Posterior cingulate gyrus (tissue), 11 donors: Measurements from ENCODE around the gene MIPEP.

ENCODE experiments used
- DNase-seq, 10 donors: peaks; one replicate each; pipeline versions ENCODE4 v3.0.0 to v3.0.0-alpha.2; 2020 to 2021; ENCODE audit warnings: mixed read lengths in 3 of 10
- intact Hi-C: fragments of 100-400 bp; cut with DNase I; formaldehyde crosslinking; loops from one replicate; pipeline ENCODE4 v1.15.1; 2023

The MIPEP gene

GRCh38 chr13:23817136-23817535, 72.1 kb downstream of the MIPEP start:
- DNase-seq: no peak
- intact Hi-C loops: no loop called here

GRCh38 chr13:23813635-23814034, 75.6 kb downstream of the MIPEP start:
- DNase-seq: no peak
- intact Hi-C loops: no loop called here

- intact Hi-C loops: no loop called here
These were observed 77.7 kb downstream of the MIPEP start for GRCh38 chr13:23811366-23812062.

GRCh38 chr13:23810685-23811240, 78.4 kb downstream of the MIPEP start:
- DNase-seq: no peak

More at GRCh38 chr13:23811366-23812062, 77.7 kb downstream of the MIPEP start:
- DNase-seq: no peak

GRCh38 chr13:23808803-23809202, 80.4 kb downstream of the MIPEP start:
- no peak for DNase-seq

More at GRCh38 chr13:23810685-23811240, 78.4 kb downstream of the MIPEP start:
- intact Hi-C loops: no loop called here

GRCh38 chr13:23806874-23807526, 82.2 kb downstream of the MIPEP start:
- no peak for DNase-seq

More at GRCh38 chr13:23808803-23809202, 80.4 kb downstream of the MIPEP start:
- intact Hi-C loops: no loop called here

GRCh38 chr13:23805821-23806220, 83.4 kb downstream of the MIPEP start:
- DNase-seq: no peak
- intact Hi-C loops: no loop called here

More at GRCh38 chr13:23806874-23807526, 82.2 kb downstream of the MIPEP start:
- intact Hi-C loops: no loop called here

GRCh38 chr13:23805122-23805521, 84.1 kb downstream of the MIPEP start:
- no peak for DNase-seq
- intact Hi-C loops: no loop called here

- intact Hi-C loops: no loop called here
- DNase-seq: no peak
These were observed 85.0 kb downstream of the MIPEP start for GRCh38 chr13:23804166-23804565.

GRCh38 chr13:23801141-23801540, 88.1 kb downstream of the MIPEP start:
- no peak for DNase-seq
- intact Hi-C loops: no loop called here

- DNase-seq: no peak
These were observed 89.3 kb downstream of the MIPEP start for GRCh38 chr13:23799945-23800344.

GRCh38 chr13:23797276-23797903, 91.8 kb downstream of the MIPEP start:
- no peak for DNase-seq
- intact Hi-C loops: no loop called here

More at GRCh38 chr13:23799945-23800344, 89.3 kb downstream of the MIPEP start:
- intact Hi-C loops: no loop called here

GRCh38 chr13:23796551-23796950, 92.6 kb downstream of the MIPEP start:
- no peak for DNase-seq
- intact Hi-C loops: no loop called here

GRCh38 chr13:23794267-23795161, 94.7 kb downstream of the MIPEP start:
- intact Hi-C loops: no loop called here

GRCh38 chr13:23793711-23794110, 95.5 kb downstream of the MIPEP start:
- no peak for DNase-seq
- intact Hi-C loops: no loop called here

More at GRCh38 chr13:23794267-23795161, 94.7 kb downstream of the MIPEP start:
- no peak for DNase-seq

GRCh38 chr13:23792680-23793079, 96.5 kb downstream of the MIPEP start:
- intact Hi-C loops: no loop called here

GRCh38 chr13:23790577-23791170, 98.5 kb downstream of the MIPEP start:
- no peak for DNase-seq

More at GRCh38 chr13:23792680-23793079, 96.5 kb downstream of the MIPEP start:
- no peak for DNase-seq

GRCh38 chr13:23789576-23790346, 99.4 kb downstream of the MIPEP start:
- peak in 1 of 10 donors; percentile 55 for DNase-seq
- intact Hi-C loops: no loop called here

More at GRCh38 chr13:23790577-23791170, 98.5 kb downstream of the MIPEP start:
- intact Hi-C loops: no loop called here

- no peak for DNase-seq
- intact Hi-C loops: no loop called here
These were observed 100.7 kb downstream of the MIPEP start for GRCh38 chr13:23788459-23788858.
